Ovary (tissue), 10 donors: Measurements from ENCODE around the gene RNF217. TPM values are rescaled to one million over a fixed set of nuclear protein-coding genes. Genes with fewer than 3 reads are reported as not detected.
"Not testable (repeated sequence)": the region's sequence is repeated elsewhere in the genome, so short reads cannot be mapped to it uniquely, and the experiment has no call there.

ENCODE experiments used
- DNase-seq, 5 donors: peaks; one replicate each; pipeline ENCODE4 v3.0.0-alpha.2; 2019 to 2020
- H3K27ac ChIP-seq, 2 donors: fragments of 200-600 bp; one replicate each; pipeline versions ENCODE4 v1.5.1 to v1.8.0; 2019 to 2022
- H3K27me3 ChIP-seq: fragments of 200-600 bp; one replicate; pipeline ENCODE4 v1.8.0; 2022
- H3K36me3 ChIP-seq: fragments of 200-600 bp; sonication (generic); one replicate; pipeline ENCODE4 v1.5.1; 2019
- H3K4me1 ChIP-seq: one replicate; pipeline ENCODE4 v1.8.1; 2013; ENCODE audit warnings: mild to moderate bottlenecking, moderate library complexity; ENCODE audit not compliant: insufficient read depth
- H3K4me3 ChIP-seq: fragments of 200-600 bp; sonication (generic); one replicate; pipeline ENCODE4 v1.5.1; 2017
- H3K9me3 ChIP-seq, 2 donors: fragments of 200-600 bp in 1 of 2; sonication (generic) in 1 of 2; one replicate each; pipeline versions ENCODE4 v1.5.1 to v1.8.1; 2013 to 2019; ENCODE audit warnings: mild to moderate bottlenecking in 1 of 2, moderate library complexity in 1 of 2
- EP300 ChIP-seq: sonication (generic); formaldehyde crosslinking; IDR thresholded peaks from one replicate; pipeline ENCODE4 v1.6.1; 2017; ENCODE audit warnings: antibody characterized with exemption
- POLR2A ChIP-seq: fragments of 450-650 bp; IDR thresholded peaks from one replicate; pipeline ENCODE4 v1.6.1; 2017; ENCODE audit warnings: antibody characterized with exemption, mild to moderate bottlenecking, moderate library complexity
- WGBS, 3 donors: extraction: QIAGEN DNeasy Blood & Tissue Kit in 1 of 3; methylation state at CpG; one replicate each; pipeline versions ENCODE4 v1.1.5 to v1.1.7; 2013 to 2017; 5-methylcytosine and 5-hydroxymethylcytosine counted together
- intact Hi-C, 4 donors: fragments of 100-400 bp; cut with DNase I; formaldehyde crosslinking; loops; one replicate each; pipeline versions ENCODE4 v1.11.0 to v1.15.1; 2022 to 2023
- long read RNA-seq, 3 donors: library from polyadenylated mRNA in 2 of 3; unstranded in 2 of 3; transcript quantifications; one replicate each; pipeline ENCODE4 v2.0.0 and lab custom pipeline, GENCODE V29; 2021 to 2026
- polyA plus RNA-seq, 2 donors: library from polyadenylated mRNA; stranded (reverse); fragments of 200-250 nt in 1 of 2; fragments of 350-450 nt in 1 of 2; fragmentation: Illumina TruSeq in 1 of 2; extraction: RNeasy Lipid Tissue Mini Kit (QIAGEN cat#74804) in 1 of 2; gene quantifications; one replicate each; pipeline ENCODE4 v1.2.3, GENCODE V29; 2013 to 2014
- total RNA-seq, 7 donors: library from RNA; depleted of rRNA in 2 of 7; stranded (reverse); fragments of >200 nt in 2 of 7; fragmentation: NEBNext Ultra II Directional in 3 of 7; extraction: Animal tissue kit (Norgen Biotek cat#: 25700) in 3 of 7; gene quantifications; one replicate each; pipeline versions ENCODE4 v1.1.0 to v1.2.4, GENCODE V29; 2016 to 2023
- TF ChIP-seq, protein P1 (sequence below), 3 donors: fragments of 450-650 bp in 2 of 3; fragments of 200-600 bp in 1 of 3; IDR thresholded peaks; one replicate each; pipeline versions ENCODE4 v1.5.1 to v1.8.0; 2016 to 2022; ENCODE audit warnings: antibody characterized with exemption in 3 of 3, mild to moderate bottlenecking in 1 of 3
- donor health status: DM: no; HTN: no; CAD: no; lungs with moderate emphysema.
- donor health status: DM: no; HTN: no; CAD: no.
- donor health status: Bipolar disorder and iron deficiency.
- donor health status: DM: yes; HTN: yes; CAD: no.
- donor health status: DM: no; HTN: no; CAD: no.
- donor health status: DM: yes; HTN: yes; CAD: no.

RNF217 gene, protein sequence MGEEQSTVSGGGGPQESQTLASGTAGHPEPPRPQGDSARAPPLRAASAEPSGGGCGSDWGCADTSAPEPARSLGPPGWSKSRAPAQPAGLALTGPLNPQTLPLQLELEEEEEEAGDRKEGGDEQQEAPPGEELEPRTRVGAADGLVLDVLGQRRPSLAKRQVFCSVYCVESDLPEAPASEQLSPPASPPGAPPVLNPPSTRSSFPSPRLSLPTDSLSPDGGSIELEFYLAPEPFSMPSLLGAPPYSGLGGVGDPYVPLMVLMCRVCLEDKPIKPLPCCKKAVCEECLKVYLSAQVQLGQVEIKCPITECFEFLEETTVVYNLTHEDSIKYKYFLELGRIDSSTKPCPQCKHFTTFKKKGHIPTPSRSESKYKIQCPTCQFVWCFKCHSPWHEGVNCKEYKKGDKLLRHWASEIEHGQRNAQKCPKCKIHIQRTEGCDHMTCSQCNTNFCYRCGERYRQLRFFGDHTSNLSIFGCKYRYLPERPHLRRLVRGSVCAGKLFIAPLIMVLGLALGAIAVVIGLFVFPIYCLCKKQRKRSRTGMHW
- 10 to 100 TPM; 26.0 to 40.4 (median 35.8) TPM for total RNA-seq
- polyA plus RNA-seq = 10 to 100 TPM in 1 of 2 donors, 1 to 10 TPM in 1; 5.8 to 11.4 TPM
- long read RNA-seq, donor 1, partial matches to known transcripts = 0 of 1 reads
- long read RNA-seq, donor 1, other reads (novel, unspliced or antisense) = 1 of 1 reads
- long read RNA-seq, donor 2, full-length matches to known transcripts = 1 of 1 reads
- long read RNA-seq, donor 2, partial matches to known transcripts = 0 of 1 reads
- long read RNA-seq, donor 2, other reads (novel, unspliced or antisense) = 0 of 1 reads
- long read RNA-seq, donor 3, full-length matches to known transcripts = 12 of 25 reads
- long read RNA-seq, donor 3, partial matches to known transcripts = 1 of 25 reads
- long read RNA-seq, donor 3, other reads (novel, unspliced or antisense) = 12 of 25 reads

DNA sequence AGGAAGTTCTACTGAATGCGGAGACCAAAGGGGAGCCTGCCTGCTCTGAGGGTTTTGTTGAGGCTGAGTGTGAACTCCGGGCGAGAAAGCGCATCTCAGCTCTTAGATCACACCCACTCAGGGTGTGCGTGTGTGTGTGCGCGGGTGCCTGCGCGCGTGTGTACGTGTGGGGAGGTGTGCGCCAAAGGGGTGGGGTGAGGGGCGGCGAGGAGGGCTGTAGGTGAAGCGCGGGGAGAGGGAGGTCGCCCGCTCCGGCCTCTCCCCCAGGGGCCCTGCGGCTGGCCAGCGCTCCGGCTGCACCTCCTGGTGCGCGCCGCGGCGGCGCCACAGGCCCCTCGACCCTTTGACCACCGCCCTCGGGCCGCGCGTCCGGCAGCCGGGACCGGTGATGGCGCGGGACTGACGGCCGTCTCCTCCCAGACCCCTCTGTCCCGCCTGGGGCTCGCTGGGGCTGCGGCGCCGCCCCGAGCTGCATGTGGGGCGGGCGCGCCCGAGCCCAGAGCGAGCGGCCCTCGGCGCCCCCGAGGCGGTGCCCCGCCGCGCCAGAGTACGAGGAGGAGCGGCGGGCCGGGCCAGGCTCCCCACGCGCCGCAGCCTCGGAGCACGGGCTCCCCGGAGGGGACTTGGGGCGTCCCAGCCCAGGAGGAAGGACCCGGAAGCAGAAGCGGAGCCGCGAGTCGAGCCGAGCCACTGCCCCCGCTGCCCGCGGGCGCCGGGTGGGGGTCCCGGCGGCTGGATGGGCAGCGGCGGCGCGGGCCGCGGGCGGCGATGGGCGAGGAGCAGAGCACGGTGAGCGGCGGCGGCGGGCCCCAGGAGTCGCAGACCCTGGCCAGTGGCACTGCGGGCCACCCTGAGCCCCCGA, at the start of gene RNF217:
Gene RNF217 (plus strand): TSS at position 661 of the 862 bp plus-strand sequence. CDS start 108 bp downstream, at position 769.
- intact Hi-C loops = loop anchor here in 2 of 4 donors (10.0 kb wide), 1 partner anchor 133 kb away; no protein-coding TSS in a partner anchor
- WGBS, 3 donors = 0 to 1% (median 0%) methylated on average over 48 to 101 of the region's 101 CpGs
- Histone ChIP-seq H3K4me3 (peak within 1 kb of the TSS; percentile 47), H3K27ac (peak within 1 kb of the TSS; percentile 98 to 99), H3K9me3 (no peaks in the 10 kb centered on the region), H3K27me3 (no peaks in the 10 kb centered on the region), H3K4me1 (peaks cover 4% of the 10 kb centered on the region), H3K36me3 (no peaks in the 10 kb centered on the region)
- TF ChIP-seq, protein P1, sequence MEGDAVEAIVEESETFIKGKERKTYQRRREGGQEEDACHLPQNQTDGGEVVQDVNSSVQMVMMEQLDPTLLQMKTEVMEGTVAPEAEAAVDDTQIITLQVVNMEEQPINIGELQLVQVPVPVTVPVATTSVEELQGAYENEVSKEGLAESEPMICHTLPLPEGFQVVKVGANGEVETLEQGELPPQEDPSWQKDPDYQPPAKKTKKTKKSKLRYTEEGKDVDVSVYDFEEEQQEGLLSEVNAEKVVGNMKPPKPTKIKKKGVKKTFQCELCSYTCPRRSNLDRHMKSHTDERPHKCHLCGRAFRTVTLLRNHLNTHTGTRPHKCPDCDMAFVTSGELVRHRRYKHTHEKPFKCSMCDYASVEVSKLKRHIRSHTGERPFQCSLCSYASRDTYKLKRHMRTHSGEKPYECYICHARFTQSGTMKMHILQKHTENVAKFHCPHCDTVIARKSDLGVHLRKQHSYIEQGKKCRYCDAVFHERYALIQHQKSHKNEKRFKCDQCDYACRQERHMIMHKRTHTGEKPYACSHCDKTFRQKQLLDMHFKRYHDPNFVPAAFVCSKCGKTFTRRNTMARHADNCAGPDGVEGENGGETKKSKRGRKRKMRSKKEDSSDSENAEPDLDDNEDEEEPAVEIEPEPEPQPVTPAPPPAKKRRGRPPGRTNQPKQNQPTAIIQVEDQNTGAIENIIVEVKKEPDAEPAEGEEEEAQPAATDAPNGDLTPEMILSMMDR (IDR thresholded peaks at IDR 0.05) = peak in 1 of 3 donors; percentile 3
- TF ChIP-seq POLR2A = peak; percentile 50
- no peak for TF ChIP-seq EP300
- peak; percentile 73 to 87 (median 82) for DNase-seq

DNA sequence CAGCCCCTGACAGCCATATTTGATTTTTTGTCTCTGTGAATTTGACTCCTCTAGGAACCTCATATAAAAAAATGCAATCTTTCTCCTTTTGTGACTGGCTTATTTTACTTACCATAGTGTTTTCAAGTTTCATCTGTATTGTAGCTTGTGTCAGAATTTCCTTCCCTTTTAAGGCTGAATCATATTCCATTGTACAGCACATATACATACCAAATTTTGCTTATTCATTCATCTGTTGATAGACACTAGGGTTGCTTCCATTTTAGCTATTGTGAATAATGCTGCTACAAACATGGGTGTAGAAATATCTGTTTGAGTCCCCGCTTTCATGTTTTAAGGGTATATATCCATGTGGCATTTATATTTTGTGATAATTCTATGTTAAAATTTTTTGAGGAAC, 49.2 kb upstream of the RNF217 start:
- intact Hi-C loops = no loop called here
- Histone ChIP-seq H3K9me3 (no peaks in the 10 kb centered on the region), H3K27me3 (no peaks in the 10 kb centered on the region), H3K27ac (no peak overlapping the region), H3K36me3 (no peaks in the 10 kb centered on the region), H3K4me3 (no peak overlapping the region), H3K4me1 (no peaks in the 10 kb centered on the region)
- DNase-seq = no peak
- WGBS, 3 donors = 98 to 100% (median 99%) methylated on average over 1 of the region's 1 CpG
- TF ChIP-seq EP300 = no peak
- TF ChIP-seq, protein P1 (IDR thresholded peaks at IDR 0.05) = no peak
- no peak for TF ChIP-seq POLR2A

DNA sequence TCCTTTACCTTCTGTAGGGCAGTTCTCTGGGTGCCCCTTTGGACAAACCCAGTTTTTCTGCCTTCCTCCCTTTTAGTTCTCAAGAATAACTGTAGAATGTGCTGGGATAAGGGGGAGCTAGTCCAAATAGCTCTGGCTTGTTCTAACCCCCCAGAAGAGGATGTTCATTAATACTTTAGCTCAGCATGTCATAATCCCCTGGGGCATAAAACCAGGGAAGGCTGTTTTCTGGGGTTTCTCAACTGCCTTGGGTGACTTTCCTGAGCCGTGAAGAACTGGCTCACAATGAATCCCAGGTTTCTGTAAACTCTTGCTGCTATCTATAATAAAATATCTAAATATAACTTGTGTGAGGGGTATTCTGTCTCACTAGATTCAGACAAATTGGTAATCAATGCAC, 44.5 kb upstream of the RNF217 start:
- Histone ChIP-seq H3K27me3 (no peaks in the 10 kb centered on the region), H3K4me1 (no peaks in the 10 kb centered on the region), H3K36me3 (no peaks in the 10 kb centered on the region), H3K4me3 (no peak overlapping the region), H3K27ac (no peak overlapping the region), H3K9me3 (no peaks in the 10 kb centered on the region)
- WGBS, 3 donors = 92 to 97% (median 93%) methylated on average over 1 of the region's 1 CpG
- no peak for TF ChIP-seq EP300
- TF ChIP-seq, protein P1 (IDR thresholded peaks at IDR 0.05) = no peak
- no peak for TF ChIP-seq POLR2A
- DNase-seq = no peak
- intact Hi-C loops = no loop called here

DNA sequence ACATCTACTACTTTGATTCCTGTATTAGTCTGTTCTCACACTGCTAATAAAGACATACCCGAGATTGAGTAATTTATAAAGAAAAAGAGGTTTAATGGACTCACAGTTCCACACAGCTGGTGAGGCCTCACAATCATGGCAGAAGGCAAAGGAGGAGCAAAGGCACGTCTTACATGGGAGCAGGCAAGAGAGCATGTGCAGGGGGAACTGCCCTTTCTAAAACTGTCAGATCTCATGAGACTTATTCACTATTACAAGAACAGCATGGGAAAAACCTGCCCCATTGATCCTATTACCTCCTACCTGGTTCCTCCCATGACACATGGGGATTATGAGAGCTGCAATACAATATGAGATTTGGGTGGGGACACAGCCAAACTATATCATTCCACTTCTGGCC, 42.5 kb upstream of the RNF217 start:
- intact Hi-C loops, DNase-seq, H3K27me3 ChIP-seq, H3K9me3 ChIP-seq, H3K4me1 ChIP-seq, H3K27ac ChIP-seq, H3K36me3 ChIP-seq, H3K4me3 ChIP-seq: not testable (repeated sequence)
- 93 to 95% (median 93%) methylated on average over 2 of the region's 2 CpGs for WGBS, 3 donors
